OCI-LY1 (cell line): ENCODE measurements around the gene STX18.

Experiments
- CTCF ChIP-seq: fragments of 200-600 bp; sonication (generic), shearing (Covaris generic); IDR thresholded peaks from 2 replicates; pipeline ENCODE4 v1.5.1; 2017; ENCODE audit warnings: mild to moderate bottlenecking, antibody characterized with exemption, low read length, moderate library complexity, mixed read lengths
- EZH2 ChIP-seq: fragments of 200-600 bp; sonication (generic), shearing (Covaris generic); IDR thresholded peaks from 2 replicates; pipeline ENCODE4 v1.8.0; 2017; ENCODE audit warnings: borderline replicate concordance, mixed run types, mild to moderate bottlenecking, antibody characterized with exemption, low read length, moderate library complexity, mixed read lengths

GRCh38 chr4:4474476-4474875 is 67.4 kb downstream of the STX18 start:
- TF ChIP-seq EZH2 (no peak), CTCF (no peak)
